Esophagus (tissue), 2 donors: Measurements from ENCODE around the gene GPR87. TPM values are rescaled to one million over a fixed set of nuclear protein-coding genes. Genes with fewer than 3 reads are reported as not detected.

ENCODE experiments used
- H3K27ac ChIP-seq, 2 donors: one replicate each; pipeline ENCODE4 v1.5.1; 2013; ENCODE audit warnings: low read depth in 2 of 2, mild to moderate bottlenecking in 2 of 2, inconsistent platforms in 1 of 2, low read length in 1 of 2, moderate library complexity in 1 of 2
- H3K27me3 ChIP-seq, 2 donors: one replicate each; pipeline ENCODE4 v1.6.1; 2013; ENCODE audit warnings: low read length in 2 of 2, control low read depth in 1 of 2, mild to moderate bottlenecking in 1 of 2; ENCODE audit not compliant: insufficient read depth in 2 of 2, control insufficient read depth in 1 of 2
- H3K36me3 ChIP-seq, 2 donors: one replicate each; pipeline ENCODE4 v1.6.1; 2013; ENCODE audit warnings: low read length in 1 of 2; ENCODE audit not compliant: control insufficient read depth in 2 of 2, insufficient read depth in 2 of 2
- H3K4me1 ChIP-seq, 2 donors: one replicate each; pipeline ENCODE4 v1.6.1; 2013; ENCODE audit warnings: low read length in 1 of 2; ENCODE audit not compliant: control insufficient read depth in 2 of 2, insufficient read depth in 2 of 2
- H3K4me3 ChIP-seq, 2 donors: one replicate each; pipeline ENCODE4 v1.5.1; 2013; ENCODE audit warnings: low read length in 2 of 2, mild to moderate bottlenecking in 2 of 2, low read depth in 1 of 2, moderate library complexity in 1 of 2
- H3K9me3 ChIP-seq, 2 donors: one replicate each; pipeline ENCODE4 v1.6.1; 2013; ENCODE audit warnings: mild to moderate bottlenecking in 2 of 2, low read depth in 1 of 2, low read length in 1 of 2, moderate library complexity in 1 of 2; ENCODE audit not compliant: control insufficient read depth in 2 of 2, insufficient read depth in 1 of 2
- WGBS, 2 donors: extraction: QIAGEN DNeasy Blood & Tissue Kit; methylation state at CpG; one replicate each; pipeline ENCODE4 v1.1.7; 2013; 5-methylcytosine and 5-hydroxymethylcytosine counted together
- polyA plus RNA-seq, 2 donors: library from polyadenylated mRNA; stranded (reverse); fragments of 200-250 nt; gene quantifications; one replicate each; pipeline ENCODE4 v1.2.3, GENCODE V29; 2013
- donor health status: healthy with polysubstance abuse.
- donor health status: Bipolar disorder and iron deficiency.

Gene GPR87
- polyA plus RNA-seq, 2 donors = 50.2 to 75.3 TPM

DNA sequence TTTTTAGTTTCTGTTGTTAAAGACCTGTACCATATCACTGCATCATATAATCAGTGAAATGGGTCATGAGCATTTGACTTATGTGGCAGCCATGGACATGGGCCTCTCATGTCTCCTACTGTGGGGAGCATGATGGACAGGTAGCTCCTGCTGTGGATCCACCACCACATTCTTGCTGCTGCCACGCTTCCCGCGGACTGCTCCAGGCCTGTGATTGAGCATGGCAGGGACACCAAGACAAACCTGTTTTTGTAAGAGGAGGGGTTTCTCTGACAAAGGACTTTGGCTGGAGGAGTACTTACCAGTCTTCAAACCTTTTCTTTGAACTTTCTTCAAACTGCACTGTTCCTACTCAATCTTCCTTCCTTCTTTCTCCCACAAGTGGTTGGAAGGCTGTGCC, 20.4 kb downstream of the GPR87 start:
- Histone ChIP-seq H3K4me3 (no peak overlapping the region), H3K9me3 (no peaks in the 10 kb centered on the region), H3K27me3 (no peaks in the 10 kb centered on the region), H3K27ac (no peak overlapping the region), H3K36me3 (peaks cover 2 to 6% of the 10 kb centered on the region in 2 donors), H3K4me1 (peaks cover 0 to 3% of the 10 kb centered on the region in 2 donors)
- WGBS, 2 donors = 63 to 85% methylated on average over 3 of the region's 3 CpGs

DNA sequence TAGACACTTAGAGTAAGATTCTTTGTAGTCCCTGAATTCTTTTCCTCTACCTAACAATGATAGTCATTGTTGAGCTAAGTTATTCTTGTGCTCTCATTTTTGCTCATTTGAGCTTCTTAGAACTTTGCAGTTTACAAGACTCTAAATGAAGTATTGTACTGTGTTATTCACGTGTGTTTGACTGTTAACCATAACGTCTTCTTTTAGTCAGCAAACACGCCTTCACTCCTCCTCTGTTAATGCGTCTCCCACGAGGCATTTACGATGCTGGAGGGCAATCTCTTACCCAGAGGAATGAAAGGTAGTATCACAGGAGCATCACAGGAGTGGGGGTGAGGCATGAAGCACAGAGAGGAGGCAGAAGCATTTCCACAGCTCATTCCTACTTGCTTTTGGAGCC, 23.5 kb downstream of the GPR87 start:
- Histone ChIP-seq H3K9me3 (no peaks in the 10 kb centered on the region), H3K4me1 (peaks cover 0 to 3% of the 10 kb centered on the region in 2 donors), H3K4me3 (no peak overlapping the region), H3K36me3 (peaks cover 2 to 5% of the 10 kb centered on the region in 2 donors), H3K27ac (no peak overlapping the region), H3K27me3 (no peaks in the 10 kb centered on the region)
- 50 to 56% methylated on average over 6 of the region's 6 CpGs for WGBS, 2 donors

DNA sequence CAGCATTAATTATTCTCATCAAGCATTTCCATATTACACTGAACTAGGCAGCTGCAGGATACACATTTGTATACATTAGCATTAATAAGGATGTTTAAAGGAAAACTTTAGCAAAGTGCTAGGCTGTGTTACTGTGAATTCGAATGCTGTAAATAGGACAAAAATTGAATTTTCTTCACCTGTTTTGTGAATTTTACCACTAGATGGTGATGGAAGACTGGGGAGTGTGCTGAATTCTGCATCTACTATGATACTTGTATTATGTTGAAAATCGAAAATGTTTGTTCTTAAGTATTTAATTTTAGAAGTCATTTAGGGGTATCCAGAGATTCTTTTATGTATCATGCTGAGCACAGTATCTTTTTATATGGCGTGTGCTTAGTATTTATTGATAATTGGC, 25.9 kb downstream of the GPR87 start:
- Histone ChIP-seq H3K4me1 (no peaks in the 10 kb centered on the region), H3K36me3 (peaks cover 2% of the 10 kb centered on the region in 2 donors), H3K9me3 (no peaks in the 10 kb centered on the region), H3K27ac (no peak overlapping the region), H3K4me3 (no peak overlapping the region), H3K27me3 (no peaks in the 10 kb centered on the region)
- 38 to 52% methylated on average over 3 of the region's 3 CpGs for WGBS, 2 donors

- H3K9me3 ChIP-seq = no peaks in the 10 kb centered on the region
- peaks cover 0 to 2% of the 10 kb centered on the region in 2 donors for H3K36me3 ChIP-seq
- no peaks in the 10 kb centered on the region for H3K4me1 ChIP-seq
- H3K4me3 ChIP-seq = no peak overlapping the region
- no peaks in the 10 kb centered on the region for H3K27me3 ChIP-seq
- H3K27ac ChIP-seq = no peak overlapping the region
- 24 to 48% methylated on average over 3 of the region's 3 CpGs for WGBS, 2 donors
Observed at GRCh38 chr3:151289445-151289844, 27.2 kb downstream of the GPR87 start.

- no peak overlapping the region for H3K27ac ChIP-seq
- no peaks in the 10 kb centered on the region for H3K9me3 ChIP-seq
- WGBS, 2 donors = 78 to 93% methylated on average over 1 of the region's 1 CpG
- H3K4me3 ChIP-seq = no peak overlapping the region
- H3K4me1 ChIP-seq = peaks cover 0 to 2% of the 10 kb centered on the region in 2 donors
- H3K36me3 ChIP-seq = no peaks in the 10 kb centered on the region
- H3K27me3 ChIP-seq = no peaks in the 10 kb centered on the region
Observed at GRCh38 chr3:151285940-151286339, 30.7 kb downstream of the GPR87 start.

GRCh38 chr3:151283907-151284461, 32.6 kb downstream of the GPR87 start:
- H3K4me3 ChIP-seq = no peak overlapping the region
- 22 to 24% methylated on average over 5 of the region's 5 CpGs for WGBS, 2 donors
- peaks cover 0 to 2% of the 10 kb centered on the region in 2 donors for H3K4me1 ChIP-seq
- H3K36me3 ChIP-seq = no peaks in the 10 kb centered on the region
- H3K9me3 ChIP-seq = no peaks in the 10 kb centered on the region
- H3K27me3 ChIP-seq = no peaks in the 10 kb centered on the region
- peak overlapping the region in 1 of 2 donors; percentile 17 for H3K27ac ChIP-seq

- H3K27me3 ChIP-seq = no peaks in the 10 kb centered on the region
- no peaks in the 10 kb centered on the region for H3K9me3 ChIP-seq
- no peak overlapping the region for H3K27ac ChIP-seq
- no peak overlapping the region for H3K4me3 ChIP-seq
- H3K36me3 ChIP-seq = no peaks in the 10 kb centered on the region
- 49 to 62% methylated on average over 4 of the region's 4 CpGs for WGBS, 2 donors
- peaks cover 0 to 2% of the 10 kb centered on the region in 2 donors for H3K4me1 ChIP-seq
Observed at GRCh38 chr3:151283387-151283786, 33.2 kb downstream of the GPR87 start.

- 2 to 7% methylated on average over 1 of the region's 1 CpG for WGBS, 2 donors
- Histone ChIP-seq H3K4me1 (peaks cover 0 to 2% of the 10 kb centered on the region in 2 donors), H3K27ac (no peak overlapping the region), H3K27me3 (no peaks in the 10 kb centered on the region), H3K9me3 (no peaks in the 10 kb centered on the region), H3K4me3 (no peak overlapping the region), H3K36me3 (no peaks in the 10 kb centered on the region)
Observed at GRCh38 chr3:151282921-151283320, 33.7 kb downstream of the GPR87 start.

DNA sequence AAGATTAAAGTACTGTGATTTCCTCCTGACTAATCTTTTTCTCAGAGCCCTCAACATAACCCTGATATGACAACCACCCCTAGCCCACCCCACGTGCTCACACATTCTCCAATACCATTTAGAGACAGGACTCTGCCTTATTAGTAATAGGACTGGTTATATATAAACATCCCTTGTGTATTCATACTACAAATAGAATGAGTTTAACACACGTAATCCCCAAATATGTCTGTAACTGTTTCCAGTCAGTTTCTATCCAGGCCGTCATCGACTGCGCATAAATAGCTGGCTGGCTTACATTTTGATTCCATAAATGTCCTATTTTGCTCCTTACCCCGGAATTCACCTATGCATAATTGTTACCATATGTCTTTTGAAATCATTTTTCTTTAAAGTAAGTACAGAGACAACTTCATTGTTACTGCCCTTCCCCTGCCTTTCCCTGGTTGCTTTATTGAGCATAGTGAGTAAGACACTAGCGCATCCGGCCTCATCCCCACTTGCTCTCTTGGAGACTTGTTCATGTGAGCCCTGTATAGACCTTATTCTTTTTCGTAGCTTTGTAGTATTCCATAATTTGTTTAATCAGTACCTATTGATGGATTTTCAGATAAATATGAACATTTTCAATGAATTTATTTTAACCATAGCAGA, 34.8 kb downstream of the GPR87 start:
- no peaks in the 10 kb centered on the region for H3K36me3 ChIP-seq
- no peak overlapping the region for H3K27ac ChIP-seq
- H3K9me3 ChIP-seq = no peaks in the 10 kb centered on the region
- peaks cover 0 to 2% of the 10 kb centered on the region in 2 donors for H3K4me1 ChIP-seq
- H3K4me3 ChIP-seq = no peak overlapping the region
- 75 to 82% methylated on average over 9 of the region's 9 CpGs for WGBS, 2 donors
- H3K27me3 ChIP-seq = no peaks in the 10 kb centered on the region

DNA sequence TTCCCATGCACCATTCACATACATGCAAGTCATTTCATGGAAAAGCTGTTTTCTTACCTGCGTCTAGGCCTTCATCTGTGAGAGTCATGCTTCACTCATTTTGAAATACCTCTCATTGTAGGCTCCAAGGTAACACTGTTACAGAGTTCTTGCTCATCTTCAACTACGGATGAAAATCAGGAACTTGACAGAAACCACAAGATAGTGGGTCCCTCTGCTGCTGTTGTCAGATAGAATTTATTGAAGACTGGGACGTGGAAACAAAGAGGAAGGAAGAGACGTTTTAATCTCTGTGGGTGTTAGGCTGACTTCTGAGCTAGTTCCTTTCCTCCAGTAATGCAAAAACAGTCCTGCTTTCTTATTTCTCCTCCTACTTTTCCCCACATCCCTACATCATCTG, 38.4 kb downstream of the GPR87 start, which contains the start of gene P2RY14:
P2RY14 (minus strand) TSS at position 313 of the 400 bp plus-strand sequence. CDS start 64,226 bp downstream, outside the sequence.
- H3K27ac ChIP-seq = peak within 1 kb of the TSS in 1 of 2 donors; percentile 47
- H3K36me3 ChIP-seq = no peaks in the 10 kb centered on the region
- no peaks in the 10 kb centered on the region for H3K4me1 ChIP-seq
- no peaks in the 10 kb centered on the region for H3K27me3 ChIP-seq
- 58 to 66% methylated on average over 4 of the region's 4 CpGs for WGBS, 2 donors
- no peak within 1 kb of the TSS for H3K4me3 ChIP-seq
- no peaks in the 10 kb centered on the region for H3K9me3 ChIP-seq
